ENCODE data around the gene CCIN. TPM values are rescaled to one million over a fixed set of nuclear protein-coding genes. Genes with fewer than 3 reads are reported as not detected.
A peak's percentile ranks its signal among the peaks of the same experiment; 100 is the strongest.
"Not testable (repeated sequence)": the region's sequence is repeated elsewhere in the genome, so short reads cannot be mapped to it uniquely, and the experiment has no call there.

Gene CCIN
- total RNA-seq, 2 experiments from 2014 or later = not detected

DNA sequence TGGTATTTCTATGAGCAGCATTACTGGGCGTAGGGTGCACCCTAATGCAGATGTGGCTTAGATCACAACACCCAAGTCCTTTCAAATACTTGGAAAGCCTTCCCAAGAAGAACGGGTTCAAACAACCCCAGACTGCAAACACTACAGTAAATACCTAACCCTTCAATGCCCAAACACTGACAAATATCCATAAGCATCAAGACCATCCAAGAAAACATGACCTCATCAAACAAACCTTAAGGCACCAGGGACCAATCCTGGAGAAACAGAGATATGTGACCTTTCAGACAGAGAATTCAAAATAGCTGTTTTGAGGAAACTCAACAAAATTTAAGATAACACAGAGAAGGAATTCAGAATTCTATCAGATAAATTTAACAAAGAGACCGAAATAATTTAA, 6.0 kb downstream of the CCIN start:
- H3K4me3 Mint-ChIP-seq; DNase-seq; H3K27ac Mint-ChIP-seq; H3K27me3 Mint-ChIP-seq; intact Hi-C loops (cut with micrococcal nuclease); H3K4me1 Mint-ChIP-seq (ENCODE audit: low read depth); H3K36me3 Mint-ChIP-seq; H3K9me3 Mint-ChIP-seq; POLR2A ChIA-PET: not testable (repeated sequence)
- CTCF ChIA-PET = interaction anchor here (2.0 kb wide), 1 partner anchor 8 kb away, joined by 5 read pairs; no protein-coding TSS in a partner anchor

GRCh38 chr9:36176496-36176895, 7.3 kb downstream of the CCIN start:
- H3K27ac Mint-ChIP-seq; DNase-seq; intact Hi-C loops (cut with micrococcal nuclease); H3K4me3 Mint-ChIP-seq; H3K4me1 Mint-ChIP-seq (ENCODE audit: low read depth); POLR2A ChIA-PET; H3K9me3 Mint-ChIP-seq; H3K27me3 Mint-ChIP-seq; H3K36me3 Mint-ChIP-seq: not testable (repeated sequence)
- CTCF ChIA-PET = interaction anchor here (2.0 to 3.1 kb wide), 2 partner anchors 10 to 73 kb away, joined by 5 to 9 read pairs; no protein-coding TSS in a partner anchor

DNA sequence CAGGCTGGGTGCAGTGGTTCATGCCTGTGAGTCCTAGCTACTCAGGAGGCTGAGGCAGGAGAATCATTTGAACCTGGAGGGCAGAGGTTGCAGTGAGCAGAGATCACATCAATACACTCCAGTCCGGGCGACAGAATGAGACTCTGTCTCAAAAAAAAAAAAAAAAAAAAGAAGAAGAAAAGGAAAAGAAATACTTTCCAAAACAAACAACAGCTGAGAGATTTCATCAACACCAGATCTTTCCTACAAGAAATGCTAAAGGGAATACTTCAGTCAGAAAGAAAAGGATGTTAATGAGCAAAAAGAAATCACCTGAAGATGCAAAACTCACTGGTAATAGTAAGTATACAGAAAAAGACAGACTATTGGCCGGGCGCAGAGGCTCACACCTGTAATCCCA, 8.4 kb downstream of the CCIN start:
- Mint-ChIP-seq H3K4me1 (ENCODE audit: low read depth) (no peaks in the 10 kb centered on the region), H3K9me3 (peaks cover 8% of the 10 kb centered on the region), H3K4me3 (no peak overlapping the region), H3K27me3 (no peaks in the 10 kb centered on the region), H3K36me3 (no peaks in the 10 kb centered on the region), H3K27ac (no peak overlapping the region)
- CTCF ChIA-PET = interaction anchor here (1.1 to 3.1 kb wide), 3 partner anchors 11 to 76 kb away, joined by 3 to 9 read pairs (median 4); no protein-coding TSS in a partner anchor
- DNase-seq = no peak
- POLR2A ChIA-PET = no interaction called here
- intact Hi-C loops (cut with micrococcal nuclease) = no loop called here

- DNase-seq; intact Hi-C loops (cut with micrococcal nuclease); POLR2A ChIA-PET; H3K27ac Mint-ChIP-seq; H3K36me3 Mint-ChIP-seq; H3K4me1 Mint-ChIP-seq (ENCODE audit: low read depth); H3K4me3 Mint-ChIP-seq; CTCF ChIA-PET; H3K9me3 Mint-ChIP-seq; H3K27me3 Mint-ChIP-seq: not testable (repeated sequence)
Measured at GRCh38 chr9:36180243-36180642, 11.1 kb downstream of the CCIN start.

DNA sequence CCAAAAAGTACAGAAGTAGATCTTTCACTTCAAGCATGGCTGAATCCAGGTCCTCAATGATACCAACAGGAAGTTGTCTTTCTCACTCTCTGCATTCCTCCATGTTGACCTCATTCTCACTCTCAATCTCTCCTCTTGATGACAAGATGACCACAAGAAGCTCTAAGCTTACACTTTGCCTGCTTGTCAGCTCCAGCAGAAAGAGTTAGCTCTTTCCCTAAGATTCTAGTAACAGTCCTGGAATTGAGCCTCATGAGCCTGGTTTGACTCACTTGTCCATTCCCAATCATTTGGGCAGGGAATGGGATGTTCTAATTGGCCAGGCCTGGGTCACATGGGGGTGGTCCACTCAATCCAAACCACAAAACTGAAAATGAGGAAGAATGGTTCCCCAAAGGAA, 18.2 kb downstream of the CCIN start:
- ChIA-PET POLR2A (no interaction called here), CTCF (interaction anchor here (0.9 to 1.1 kb wide), 2 partner anchors 141 to 220 kb away, joined by 3 to 5 read pairs; no protein-coding TSS in a partner anchor)
- intact Hi-C loops (cut with micrococcal nuclease) = no loop called here
- no peak for DNase-seq
- Mint-ChIP-seq H3K36me3 (peaks cover 6% of the 10 kb centered on the region), H3K9me3 (no peaks in the 10 kb centered on the region), H3K4me3 (no peak overlapping the region), H3K27ac (no peak overlapping the region), H3K27me3 (no peaks in the 10 kb centered on the region), H3K4me1 (ENCODE audit: low read depth) (peaks cover 17% of the 10 kb centered on the region)

- DNase-seq = no peak
- no peak overlapping the region for H3K4me3 Mint-ChIP-seq
- no peak overlapping the region for H3K27ac Mint-ChIP-seq
- no peaks in the 10 kb centered on the region for H3K9me3 Mint-ChIP-seq
- no peaks in the 10 kb centered on the region for H3K27me3 Mint-ChIP-seq
- H3K4me1 Mint-ChIP-seq (ENCODE audit: low read depth) = peaks cover 24% of the 10 kb centered on the region
- CTCF ChIA-PET = interaction anchor here (1.1 to 4.4 kb wide), 2 partner anchors 141 to 165 kb away, joined by 3 to 45 read pairs; no protein-coding TSS in a partner anchor
- intact Hi-C loops (cut with micrococcal nuclease) = no loop called here
- H3K36me3 Mint-ChIP-seq = peaks cover 6% of the 10 kb centered on the region
- POLR2A ChIA-PET = interaction anchor here (0.9 kb wide), 1 partner anchor 87 kb away, joined by 3 read pairs; no protein-coding TSS in a partner anchor
Measured at GRCh38 chr9:36188212-36188611, 19.0 kb downstream of the CCIN start.

DNA sequence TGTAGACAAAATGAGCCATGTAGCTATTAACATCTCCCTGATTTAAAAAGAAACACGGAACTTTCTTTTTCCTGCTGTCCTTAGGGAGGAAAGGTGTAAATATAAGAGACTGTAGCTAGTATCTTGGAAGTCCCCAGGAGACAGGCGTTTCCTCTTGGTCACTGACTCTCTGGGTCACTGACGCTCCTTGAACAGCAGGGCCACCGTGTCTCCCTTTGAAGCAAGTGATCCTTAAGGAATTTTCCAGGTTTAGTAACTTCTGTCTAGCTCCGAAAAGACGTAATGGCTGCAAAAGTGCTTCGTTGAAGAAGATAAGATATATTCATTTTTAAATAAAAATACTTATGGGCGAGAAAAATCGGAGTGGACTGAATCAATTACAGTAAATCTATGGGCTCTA, 20.8 kb downstream of the CCIN start:
- intact Hi-C loops (cut with micrococcal nuclease) = loop anchor here (1.0 to 5.0 kb wide), 6 partner anchors 19 to 458 kb away; partner anchors contain the start of genes CREB3, GNE, MELK and TLN1
- H3K27ac Mint-ChIP-seq = no peak overlapping the region

DNA sequence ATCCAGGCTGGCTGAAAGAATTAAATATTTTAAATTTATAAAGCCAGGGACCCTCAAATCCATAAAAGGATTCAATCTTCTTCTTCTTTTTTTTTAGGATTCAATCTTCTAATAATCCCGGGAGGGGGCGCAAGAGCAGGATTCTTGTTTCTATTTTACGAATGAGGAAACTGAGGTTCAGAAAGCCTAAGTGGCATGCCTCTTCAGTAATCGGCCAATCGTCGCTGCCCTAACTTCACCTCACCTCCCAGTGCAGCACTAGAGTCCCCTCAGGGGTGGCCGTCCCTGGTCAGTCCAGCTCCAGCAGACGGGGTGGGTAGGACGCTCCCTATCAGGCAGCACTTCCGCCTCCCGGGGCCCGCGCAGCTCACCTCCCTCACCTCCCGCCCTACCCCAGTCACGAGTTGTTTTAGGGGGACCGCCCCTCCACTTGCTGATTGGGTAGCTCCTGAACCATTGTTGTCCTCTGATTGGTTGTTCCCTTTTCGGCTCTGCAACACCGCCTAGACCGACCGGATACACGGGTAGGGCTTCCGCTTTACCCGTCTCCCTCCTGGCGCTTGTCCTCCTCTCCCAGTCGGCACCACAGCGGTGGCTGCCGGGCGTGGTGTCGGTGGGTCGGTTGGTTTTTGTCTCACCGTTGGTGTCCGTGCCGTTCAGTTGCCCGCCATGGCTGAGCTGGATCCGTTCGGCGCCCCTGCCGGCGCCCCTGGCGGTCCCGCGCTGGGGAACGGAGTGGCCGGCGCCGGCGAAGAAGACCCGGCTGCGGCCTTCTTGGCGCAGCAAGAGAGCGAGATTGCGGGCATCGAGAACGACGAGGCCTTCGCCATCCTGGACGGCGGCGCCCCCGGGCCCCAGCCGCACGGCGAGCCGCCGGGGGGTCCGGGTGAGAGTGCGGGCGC, 21.5 kb downstream of the CCIN start, which contains the start of gene CLTA:
Gene CLTA (plus strand): TSS at position 534 of the 902 bp plus-strand sequence. CDS start 136 bp downstream, at position 670.
- CTCF ChIA-PET = interaction anchor here (0.6 to 4.4 kb wide), 30 partner anchors 11 to 553 kb away, joined by 3 to 45 read pairs (median 4); partner anchors contain the start of genes CCIN and GNE
- peak; percentile 98 for DNase-seq
- intact Hi-C loops (cut with micrococcal nuclease) = loop anchor here (1.0 to 5.0 kb wide), 6 partner anchors 18 to 458 kb away; partner anchors contain the start of genes CREB3, GNE, MELK and TLN1
- H3K4me1 Mint-ChIP-seq (ENCODE audit: low read depth) = peaks cover 45% of the 10 kb centered on the region
- H3K9me3 Mint-ChIP-seq = no peaks in the 10 kb centered on the region
- H3K27ac Mint-ChIP-seq = peak within 1 kb of the TSS; percentile 86
- peaks cover 23% of the 10 kb centered on the region for H3K36me3 Mint-ChIP-seq
- peak within 1 kb of the TSS; percentile 94 for H3K4me3 Mint-ChIP-seq
- no peaks in the 10 kb centered on the region for H3K27me3 Mint-ChIP-seq
- POLR2A ChIA-PET = interaction anchor here (0.5 to 2.1 kb wide), 21 partner anchors 10 to 1990 kb away, joined by 3 to 12 read pairs (median 4); partner anchors contain the start of genes GLIPR2, GNE and RNF38

More for the DNA sequence above, 20.8 kb downstream of the CCIN start:
- Mint-ChIP-seq H3K36me3 (peaks cover 19% of the 10 kb centered on the region), H3K27me3 (no peaks in the 10 kb centered on the region), H3K9me3 (no peaks in the 10 kb centered on the region), H3K4me1 (ENCODE audit: low read depth) (peaks cover 40% of the 10 kb centered on the region), H3K4me3 (peak overlapping the region; percentile 94)
- DNase-seq = no peak
- ChIA-PET POLR2A (interaction anchor here (0.5 to 2.1 kb wide), 14 partner anchors 11 to 569 kb away, joined by 3 to 12 read pairs (median 5); partner anchors contain the start of genes GLIPR2, GNE and RNF38), CTCF (interaction anchor here (0.6 to 4.4 kb wide), 29 partner anchors 11 to 552 kb away, joined by 3 to 45 read pairs (median 5); partner anchors contain the start of genes CCIN, GLIPR2 and GNE)

DNA sequence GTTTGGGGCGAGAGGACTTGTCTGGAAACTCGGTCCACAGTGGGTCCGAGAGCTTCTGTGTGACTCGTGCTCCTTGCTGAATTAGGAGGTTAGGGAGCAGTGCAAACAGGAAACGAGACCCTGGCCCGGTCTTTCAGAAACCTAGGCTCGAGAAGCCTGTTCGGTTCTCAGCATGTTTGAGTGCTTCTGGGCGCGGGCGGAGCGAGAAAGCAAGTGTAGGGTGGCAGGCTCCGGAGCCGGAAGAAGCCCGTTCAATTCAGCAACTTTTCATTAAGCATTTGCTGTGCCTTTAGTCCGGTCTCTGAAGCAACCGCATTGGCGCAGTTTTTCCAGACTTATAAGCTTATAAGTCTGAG, 22.1 kb downstream of the CCIN start:
- H3K27ac Mint-ChIP-seq = peak overlapping the region; percentile 86
- H3K4me3 Mint-ChIP-seq = peak overlapping the region; percentile 94
- peaks cover 45% of the 10 kb centered on the region for H3K4me1 Mint-ChIP-seq (ENCODE audit: low read depth)
- POLR2A ChIA-PET = interaction anchor here (0.5 to 2.1 kb wide), 15 partner anchors 10 to 1990 kb away, joined by 3 to 7 read pairs (median 4); partner anchors contain the start of genes GLIPR2, GNE and RNF38
- DNase-seq = peak; percentile 62
- no peaks in the 10 kb centered on the region for H3K9me3 Mint-ChIP-seq
- CTCF ChIA-PET = interaction anchor here (0.6 to 4.4 kb wide), 14 partner anchors 10 to 537 kb away, joined by 3 to 45 read pairs (median 5); partner anchors contain the start of genes CCIN and GNE
- intact Hi-C loops (cut with micrococcal nuclease) = loop anchor here (2.0 to 5.0 kb wide), 4 partner anchors 18 to 381 kb away; partner anchors contain the start of genes GNE and MELK
- H3K27me3 Mint-ChIP-seq = no peaks in the 10 kb centered on the region
- peaks cover 23% of the 10 kb centered on the region for H3K36me3 Mint-ChIP-seq

DNA sequence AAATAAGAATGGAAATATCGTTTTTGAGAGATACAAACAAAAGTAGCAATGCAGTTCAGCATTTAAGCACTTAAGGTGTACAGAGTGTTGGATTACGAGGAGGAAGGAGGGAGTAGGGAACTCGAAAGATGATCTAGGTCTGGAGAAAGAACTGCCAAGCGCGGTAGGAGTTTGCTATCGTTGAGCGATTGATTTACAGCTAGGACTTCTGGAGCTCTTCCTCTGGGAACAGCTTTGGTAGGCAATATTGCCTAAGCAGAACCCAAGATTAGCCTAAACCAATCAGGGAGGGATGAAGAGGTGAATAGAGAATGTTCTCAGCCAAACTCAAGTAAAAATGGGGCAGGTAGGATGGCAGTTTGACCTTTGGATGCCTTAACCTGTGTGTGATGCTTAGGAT, 22.5 kb downstream of the CCIN start:
- H3K4me1 Mint-ChIP-seq (ENCODE audit: low read depth) = peaks cover 45% of the 10 kb centered on the region
- H3K36me3 Mint-ChIP-seq = peaks cover 23% of the 10 kb centered on the region
- intact Hi-C loops (cut with micrococcal nuclease) = loop anchor here (2.0 to 5.0 kb wide), 4 partner anchors 17 to 381 kb away; partner anchors contain the start of genes GNE and MELK
- H3K9me3 Mint-ChIP-seq = no peaks in the 10 kb centered on the region
- peak overlapping the region; percentile 86 for H3K27ac Mint-ChIP-seq
- ChIA-PET CTCF (interaction anchor here (0.6 to 4.4 kb wide), 7 partner anchors 14 to 182 kb away, joined by 3 to 45 read pairs (median 9); partner anchors contain the start of gene GNE), POLR2A (interaction anchor here (0.9 to 2.1 kb wide), 6 partner anchors 16 to 154 kb away, joined by 3 to 7 read pairs (median 6); partner anchors contain the start of gene GNE)
- H3K27me3 Mint-ChIP-seq = no peaks in the 10 kb centered on the region
- H3K4me3 Mint-ChIP-seq = peak overlapping the region; percentile 94
- no peak for DNase-seq

DNA sequence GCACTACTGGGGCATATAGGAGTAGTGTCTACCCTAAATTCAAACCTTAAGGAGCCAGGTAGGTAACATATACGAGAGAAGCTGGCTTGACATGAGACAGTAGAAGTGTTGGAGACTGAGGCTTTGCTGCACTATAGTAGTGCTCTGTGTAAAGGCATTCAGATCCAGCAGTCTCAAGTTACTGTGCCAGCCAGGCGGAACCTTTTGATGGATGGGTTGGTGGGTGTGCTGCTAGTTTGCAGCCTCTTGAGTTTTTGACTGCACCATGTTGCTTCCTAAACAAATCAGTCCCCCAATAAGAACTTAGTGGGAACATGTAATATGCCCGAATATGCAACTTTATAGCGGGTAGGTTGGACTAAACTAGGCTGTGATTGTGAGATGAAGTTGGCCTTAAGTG, 23.0 kb downstream of the CCIN start:
- Mint-ChIP-seq H3K4me1 (ENCODE audit: low read depth) (peaks cover 45% of the 10 kb centered on the region), H3K27ac (no peak overlapping the region), H3K36me3 (peaks cover 23% of the 10 kb centered on the region), H3K4me3 (peak overlapping the region; percentile 94), H3K27me3 (no peaks in the 10 kb centered on the region), H3K9me3 (no peaks in the 10 kb centered on the region)
- ChIA-PET POLR2A (interaction anchor here (2.1 kb wide), 1 partner anchor 53 kb away, joined by 7 read pairs; no protein-coding TSS in a partner anchor), CTCF (interaction anchor here (2.1 to 4.4 kb wide), 3 partner anchors 15 to 137 kb away, joined by 9 to 45 read pairs (median 37); no protein-coding TSS in a partner anchor)
- DNase-seq = no peak
- intact Hi-C loops (cut with micrococcal nuclease) = loop anchor here (5.0 kb wide), 1 partner anchor 380 kb away; the partner anchor contains the start of gene MELK
